ENCODE data around the gene PTPRT.

Gene PTPRT

DNA sequence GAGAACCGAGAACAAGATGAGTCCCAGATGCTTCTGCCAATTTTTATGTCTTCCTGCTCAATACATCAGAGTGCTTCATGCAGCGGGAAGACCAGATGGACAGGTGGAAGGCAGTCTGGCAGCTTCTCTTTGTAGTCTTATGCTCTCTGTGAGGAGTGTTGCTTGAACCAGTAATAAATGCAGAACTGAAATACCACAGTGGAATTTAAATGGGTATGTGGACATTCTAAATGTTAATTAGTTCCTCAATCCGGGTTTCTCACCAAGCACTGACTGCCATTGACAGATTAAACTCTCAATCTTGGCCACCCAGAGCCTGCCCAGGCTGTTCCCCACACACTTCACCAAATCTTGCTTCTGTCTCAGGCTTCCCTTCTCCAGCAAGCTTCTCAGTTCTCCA, 876.0 kb downstream of the PTPRT start:
- no peaks in the 10 kb centered on the region for H3K36me3 ChIP-seq (ENCODE audit: low read length)
- H4K20me1 ChIP-seq (ENCODE audit: low read depth, low read length): no peaks in the 10 kb centered on the region
- H3K9me3 ChIP-seq (ENCODE audit: insufficient read depth, low read length): no peaks in the 10 kb centered on the region
- H3K27ac ChIP-seq (ENCODE audit: low read depth, low read length): no peak overlapping the region
- H3K4me3 ChIP-seq (ENCODE audit: insufficient read depth, low read length, poor library complexity, severe bottlenecking): no peak overlapping the region
- no peaks in the 10 kb centered on the region for H3K27me3 ChIP-seq (ENCODE audit: low read length)
- no peak overlapping the region for H3K9ac ChIP-seq (ENCODE audit: low read length)
- H3F3A ChIP-seq (ENCODE audit: insufficient read depth): no peaks in the 10 kb centered on the region
- H3K4me2 ChIP-seq (ENCODE audit: low read depth, low read length, poor library complexity, severe bottlenecking): no peak overlapping the region
- H3K9me2 ChIP-seq (replicated peaks; ENCODE audit: insufficient read depth, low read length): no peaks in the 10 kb centered on the region
- TF ChIP-seq CTCF (IDR thresholded peaks at IDR 0.05; ENCODE audit: insufficient read depth, low read length, poor library complexity, severe bottlenecking) (no peak), EZH2phosphoT487 (conservative IDR thresholded peaks at IDR 0.05; ENCODE audit: low read length) (no peak)
- H3K79me2 ChIP-seq (ENCODE audit: insufficient read depth, low read length): no peaks in the 10 kb centered on the region
- H2AFZ ChIP-seq (ENCODE audit: low read depth, low read length, severe bottlenecking): no peak overlapping the region

DNA sequence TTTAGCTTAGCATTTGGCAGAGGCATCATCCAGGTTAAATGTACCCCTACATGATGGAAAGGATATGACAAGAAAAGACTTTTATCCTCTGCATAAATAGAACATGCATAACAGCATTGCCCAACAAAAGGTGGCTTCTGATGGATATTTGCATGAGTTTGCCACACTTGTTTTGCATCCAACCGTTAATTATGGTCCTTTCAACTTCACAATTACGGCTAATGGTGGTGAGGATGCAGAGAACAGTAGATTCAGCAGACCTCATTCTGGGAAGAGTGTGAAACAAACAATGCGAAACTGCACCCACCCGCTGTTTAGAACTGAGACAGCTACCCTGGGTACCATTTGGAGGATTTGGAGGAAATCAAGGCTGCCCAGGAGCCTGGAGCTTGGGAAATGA, 880.7 kb downstream of the PTPRT start:
- H3K4me2 ChIP-seq (ENCODE audit: low read depth, low read length, poor library complexity, severe bottlenecking): no peak overlapping the region
- no peaks in the 10 kb centered on the region for H3K36me3 ChIP-seq (ENCODE audit: low read length)
- no peak overlapping the region for H3K4me3 ChIP-seq (ENCODE audit: insufficient read depth, low read length, poor library complexity, severe bottlenecking)
- H3K9ac ChIP-seq (ENCODE audit: low read length): no peak overlapping the region
- no peaks in the 10 kb centered on the region for H3F3A ChIP-seq (ENCODE audit: insufficient read depth)
- H3K9me3 ChIP-seq (ENCODE audit: insufficient read depth, low read length): no peaks in the 10 kb centered on the region
- H3K79me2 ChIP-seq (ENCODE audit: insufficient read depth, low read length): no peaks in the 10 kb centered on the region
- no peak overlapping the region for H2AFZ ChIP-seq (ENCODE audit: low read depth, low read length, severe bottlenecking)
- no peaks in the 10 kb centered on the region for H3K27me3 ChIP-seq (ENCODE audit: low read length)
- no peaks in the 10 kb centered on the region for H4K20me1 ChIP-seq (ENCODE audit: low read depth, low read length)
- H3K9me2 ChIP-seq (replicated peaks; ENCODE audit: insufficient read depth, low read length): no peaks in the 10 kb centered on the region
- no peak overlapping the region for H3K27ac ChIP-seq (ENCODE audit: low read depth, low read length)
- TF ChIP-seq CTCF (IDR thresholded peaks at IDR 0.05; ENCODE audit: insufficient read depth, low read length, poor library complexity, severe bottlenecking) (no peak), EZH2phosphoT487 (conservative IDR thresholded peaks at IDR 0.05; ENCODE audit: low read length) (no peak)

DNA sequence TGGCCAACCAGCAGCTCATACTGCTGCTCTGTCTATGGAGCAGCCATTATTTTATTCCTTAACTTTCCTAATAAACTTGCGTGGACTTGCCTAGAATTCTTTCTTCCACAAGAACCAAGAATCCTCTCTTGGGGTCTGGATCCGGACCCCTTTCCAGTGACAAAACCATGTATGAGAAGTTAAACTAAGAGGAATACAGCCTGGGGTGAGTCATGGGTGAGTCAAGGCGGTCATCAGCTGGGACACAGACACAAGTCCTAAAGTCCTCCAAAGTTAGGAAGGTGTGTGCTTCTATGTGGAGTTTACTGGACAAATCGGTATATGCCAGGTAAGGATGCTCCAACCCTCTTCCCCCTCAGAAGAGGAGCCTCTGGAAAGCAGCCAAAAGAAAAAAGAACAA, 881.5 kb downstream of the PTPRT start:
- Histone ChIP-seq H3K79me2 (ENCODE audit: insufficient read depth, low read length) (no peaks in the 10 kb centered on the region), H3K9ac (ENCODE audit: low read length) (no peak overlapping the region), H3K9me3 (ENCODE audit: insufficient read depth, low read length) (no peaks in the 10 kb centered on the region), H3K4me3 (ENCODE audit: insufficient read depth, low read length, poor library complexity, severe bottlenecking) (no peak overlapping the region), H3F3A (ENCODE audit: insufficient read depth) (no peaks in the 10 kb centered on the region), H3K4me2 (ENCODE audit: low read depth, low read length, poor library complexity, severe bottlenecking) (no peak overlapping the region), H3K36me3 (ENCODE audit: low read length) (no peaks in the 10 kb centered on the region), H4K20me1 (ENCODE audit: low read depth, low read length) (no peaks in the 10 kb centered on the region), H3K27me3 (ENCODE audit: low read length) (no peaks in the 10 kb centered on the region), H3K9me2 (replicated peaks; ENCODE audit: insufficient read depth, low read length) (no peaks in the 10 kb centered on the region), H2AFZ (ENCODE audit: low read depth, low read length, severe bottlenecking) (no peak overlapping the region), H3K27ac (ENCODE audit: low read depth, low read length) (no peak overlapping the region)
- TF ChIP-seq CTCF (IDR thresholded peaks at IDR 0.05; ENCODE audit: insufficient read depth, low read length, poor library complexity, severe bottlenecking) (no peak), EZH2phosphoT487 (conservative IDR thresholded peaks at IDR 0.05; ENCODE audit: low read length) (no peak)

DNA sequence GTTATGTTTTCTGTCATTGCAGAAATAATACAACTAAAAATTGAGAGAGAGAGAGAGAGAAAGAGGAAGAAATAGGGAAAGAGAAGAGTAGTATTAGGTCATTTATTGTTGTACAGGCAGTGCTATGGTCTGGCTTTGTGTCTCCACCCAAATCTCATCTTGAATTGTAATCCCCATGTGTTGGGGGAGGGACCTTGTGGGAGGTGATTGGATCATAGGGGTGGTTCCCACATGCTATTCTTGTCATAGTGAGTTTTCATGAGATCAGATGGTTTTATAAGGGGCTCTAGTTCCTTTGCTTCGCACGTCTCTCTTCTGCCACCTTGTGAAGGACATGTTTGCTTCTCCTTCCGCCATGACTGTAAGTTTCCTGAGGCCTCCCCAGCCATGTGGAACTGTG, 894.1 kb downstream of the PTPRT start:
- Histone ChIP-seq H2AFZ (ENCODE audit: low read depth, low read length, severe bottlenecking) (no peak overlapping the region), H3K9me3 (ENCODE audit: insufficient read depth, low read length) (no peaks in the 10 kb centered on the region), H3K79me2 (ENCODE audit: insufficient read depth, low read length) (no peaks in the 10 kb centered on the region), H3K9ac (ENCODE audit: low read length) (no peak overlapping the region), H3K4me2 (ENCODE audit: low read depth, low read length, poor library complexity, severe bottlenecking) (no peak overlapping the region), H3K36me3 (ENCODE audit: low read length) (no peaks in the 10 kb centered on the region), H3K9me2 (replicated peaks; ENCODE audit: insufficient read depth, low read length) (no peaks in the 10 kb centered on the region), H4K20me1 (ENCODE audit: low read depth, low read length) (no peaks in the 10 kb centered on the region), H3F3A (ENCODE audit: insufficient read depth) (no peaks in the 10 kb centered on the region), H3K27me3 (ENCODE audit: low read length) (no peaks in the 10 kb centered on the region), H3K27ac (ENCODE audit: low read depth, low read length) (no peak overlapping the region), H3K4me3 (ENCODE audit: insufficient read depth, low read length, poor library complexity, severe bottlenecking) (no peak overlapping the region)
- TF ChIP-seq EZH2phosphoT487 (conservative IDR thresholded peaks at IDR 0.05; ENCODE audit: low read length) (no peak), CTCF (IDR thresholded peaks at IDR 0.05; ENCODE audit: insufficient read depth, low read length, poor library complexity, severe bottlenecking) (no peak)

All from SU-DHL-6 (cell line).